ENCODE data around the gene STARD13. TPM values are rescaled to one million over a fixed set of nuclear protein-coding genes. Genes with fewer than 3 reads are reported as not detected.
"Not testable (repeated sequence)": the region's sequence is repeated elsewhere in the genome, so short reads cannot be mapped to it uniquely, and the experiment has no call there.

Gene STARD13
- total RNA-seq, 1 donor from 2014 or later: 8.9 TPM

DNA sequence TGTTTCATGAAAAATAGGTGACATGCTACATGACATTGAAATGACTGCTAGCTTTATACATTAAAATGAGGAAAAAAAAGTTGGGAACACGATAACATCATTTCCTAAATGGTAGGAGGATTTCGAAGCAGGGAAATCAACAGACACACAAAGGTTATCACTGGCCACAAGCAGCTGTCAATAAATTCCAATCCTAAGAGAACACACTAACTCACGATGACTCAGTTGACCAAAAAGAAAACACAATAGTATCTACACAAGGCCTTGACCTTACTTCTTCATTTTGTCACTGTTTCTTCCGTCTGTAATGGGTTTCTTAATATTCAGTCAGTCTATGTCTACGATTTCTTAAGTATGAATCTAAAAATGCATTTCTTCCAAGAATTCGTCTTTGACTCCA is 36.5 kb downstream of the STARD13 start:
- no peak for DNase-seq (ENCODE audit: low read depth)
- H3K4me3 ChIP-seq (ENCODE audit: low read depth, low read length): no peak overlapping the region

DNA sequence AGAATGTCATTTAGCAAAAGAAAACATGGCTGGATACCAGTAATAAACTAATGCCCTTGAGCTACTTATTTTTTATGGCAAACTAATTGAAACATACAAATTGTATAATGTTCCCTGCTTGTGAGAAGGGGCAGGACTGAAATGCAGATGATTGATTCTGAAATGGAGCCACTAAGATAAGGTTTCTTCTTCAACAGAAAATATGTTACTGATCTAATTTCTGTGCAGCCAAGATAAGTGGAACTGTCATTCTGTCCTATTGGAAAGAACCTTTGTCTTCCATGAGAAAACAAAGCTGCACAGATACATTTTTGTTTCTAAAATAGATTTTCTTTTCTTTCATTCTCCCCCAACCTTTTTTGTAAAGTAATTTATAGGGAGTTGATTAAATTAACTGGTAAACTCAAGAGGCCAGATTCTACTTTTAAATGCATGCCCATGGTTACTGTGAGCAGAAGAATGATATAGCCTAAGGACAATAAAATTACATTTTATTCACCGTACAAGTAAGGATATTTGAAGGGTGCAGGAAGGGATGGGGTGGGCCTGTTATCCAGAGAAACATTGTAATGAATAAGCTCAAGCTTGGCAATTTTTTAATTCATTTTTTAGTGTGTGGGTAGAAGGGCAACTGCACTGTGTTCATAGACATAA is 39.9 kb downstream of the STARD13 start:
- no peak for DNase-seq (ENCODE audit: low read depth)
- no peak for TF ChIP-seq CTCF (conservative IDR thresholded peaks at IDR 0.05; ENCODE audit: low read depth, low read length)
- H3K4me3 ChIP-seq (ENCODE audit: low read depth, low read length): no peak overlapping the region

More for the DNA sequence above, 36.5 kb downstream of the STARD13 start:
- TF ChIP-seq CTCF (conservative IDR thresholded peaks at IDR 0.05; ENCODE audit: low read depth, low read length): no peak

DNA sequence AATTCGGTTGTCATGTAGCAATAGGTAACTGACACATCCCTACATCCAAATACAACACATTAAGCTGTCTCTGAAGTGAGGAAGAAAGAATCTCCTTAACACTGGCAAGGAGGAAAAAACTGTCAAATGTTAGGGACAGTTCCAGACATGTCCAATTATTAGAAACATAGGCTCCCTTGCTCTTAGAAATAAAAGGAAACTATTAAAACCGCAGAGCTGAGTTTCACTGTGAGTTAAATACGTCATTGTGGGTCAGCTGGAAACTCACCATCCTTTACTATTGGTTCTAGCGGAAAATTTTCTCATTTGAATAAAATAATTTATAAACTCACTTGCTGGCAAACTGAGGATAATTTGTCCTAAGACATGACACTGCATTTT is 40.7 kb downstream of the STARD13 start:
- TF ChIP-seq CTCF (conservative IDR thresholded peaks at IDR 0.05; ENCODE audit: low read depth, low read length): no peak
- no peak overlapping the region for H3K4me3 ChIP-seq (ENCODE audit: low read depth, low read length)
- no peak for DNase-seq (ENCODE audit: low read depth)

GRCh38 chr13:33244210-33244906 is 41.2 kb downstream of the STARD13 start:
- DNase-seq (ENCODE audit: low read depth): no peak
- H3K4me3 ChIP-seq (ENCODE audit: low read depth, low read length): no peak overlapping the region
- TF ChIP-seq CTCF (conservative IDR thresholded peaks at IDR 0.05; ENCODE audit: low read depth, low read length): no peak

DNA sequence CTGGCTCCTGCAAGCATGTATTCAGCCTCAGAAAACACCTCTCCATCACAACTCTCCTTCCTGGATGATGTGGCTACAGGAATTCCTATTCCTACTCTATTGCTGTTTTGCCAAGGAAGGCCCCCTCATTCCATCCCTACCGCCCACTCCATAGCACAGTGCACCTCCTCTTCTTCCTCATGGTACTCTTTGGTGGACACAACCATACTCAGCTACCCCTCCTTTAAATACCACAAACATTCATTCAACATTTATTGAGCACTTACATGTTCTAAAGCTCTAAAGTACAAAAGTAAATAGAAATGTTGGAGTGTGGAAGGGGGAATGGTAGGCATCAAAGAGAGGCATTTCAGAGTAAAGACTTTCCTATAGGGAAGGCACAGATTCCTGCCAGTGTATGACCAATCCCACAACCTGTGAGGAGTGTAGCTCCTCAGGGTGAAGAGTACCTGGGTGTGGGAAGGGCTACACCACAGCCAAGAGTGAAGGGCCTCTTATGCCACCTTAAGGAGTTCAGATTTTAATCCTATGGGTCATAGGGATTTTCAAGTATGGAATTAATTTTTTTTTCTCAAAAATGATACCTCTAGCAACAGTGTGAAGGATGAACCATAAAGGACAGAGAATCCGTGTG is 42.5 kb downstream of the STARD13 start:
- H3K4me3 ChIP-seq (ENCODE audit: low read depth, low read length): no peak overlapping the region
- no peak for TF ChIP-seq CTCF (conservative IDR thresholded peaks at IDR 0.05; ENCODE audit: low read depth, low read length)
- no peak for DNase-seq (ENCODE audit: low read depth)

DNA sequence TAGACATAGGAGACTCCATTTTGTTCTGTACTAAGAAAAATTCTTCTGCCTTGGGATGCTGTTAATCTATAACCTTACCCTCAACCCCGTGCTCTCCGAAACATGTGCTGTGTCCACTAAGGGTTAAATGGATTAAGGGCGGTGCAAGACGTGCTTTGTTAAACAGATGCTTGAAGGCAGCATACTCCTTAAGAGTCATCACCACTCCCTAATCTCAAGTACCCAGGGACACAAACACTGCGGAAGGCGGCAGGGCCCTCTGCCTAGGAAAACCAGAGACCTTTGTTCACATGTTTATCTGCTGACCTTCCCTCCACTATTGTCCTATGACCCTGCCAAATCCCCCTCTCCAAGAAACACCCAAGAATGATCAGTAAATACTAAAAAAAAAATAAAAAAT is 43.2 kb downstream of the STARD13 start:
- H3K4me3 ChIP-seq (ENCODE audit: low read depth, low read length); DNase-seq (ENCODE audit: low read depth): not testable (repeated sequence)

- no peak overlapping the region for H3K4me3 ChIP-seq (ENCODE audit: low read depth, low read length)
- no peak for TF ChIP-seq CTCF (conservative IDR thresholded peaks at IDR 0.05; ENCODE audit: low read depth, low read length)
- no peak for DNase-seq (ENCODE audit: low read depth)
Measured at GRCh38 chr13:33236021-33236420, 49.5 kb downstream of the STARD13 start.

Data from epithelial cell of proximal tubule (primary cell).